ENCODE measurements around the gene PSTPIP1.

The PSTPIP1 gene

GRCh38 chr15:76979331-76979925 lies 15.5 kb upstream of the PSTPIP1 start:
- Histone ChIP-seq H3K27ac (ENCODE audit: low read depth, low read length) (no peak overlapping the region), H3K27me3 (ENCODE audit: insufficient read depth, low read length) (no peaks in the 10 kb centered on the region), H3K4me3 (ENCODE audit: low read depth, low read length) (no peak overlapping the region), H3K36me3 (ENCODE audit: insufficient read depth, low read length) (no peaks in the 10 kb centered on the region), H3K4me1 (ENCODE audit: control insufficient read depth, insufficient read depth, low read length, unreplicated experiment) (no peaks in the 10 kb centered on the region), H2AFZ (ENCODE audit: low read length, unreplicated experiment) (no peak overlapping the region), H3K79me2 (ENCODE audit: control insufficient read depth, insufficient read depth, low read length, unreplicated experiment) (no peaks in the 10 kb centered on the region)

GRCh38 chr15:76979996-76980520 lies 14.9 kb upstream of the PSTPIP1 start:
- Histone ChIP-seq H3K4me1 (ENCODE audit: control insufficient read depth, insufficient read depth, low read length, unreplicated experiment) (no peaks in the 10 kb centered on the region), H2AFZ (ENCODE audit: low read length, unreplicated experiment) (no peak overlapping the region), H3K27me3 (ENCODE audit: insufficient read depth, low read length) (no peaks in the 10 kb centered on the region), H3K4me3 (ENCODE audit: low read depth, low read length) (no peak overlapping the region), H3K27ac (ENCODE audit: low read depth, low read length) (no peak overlapping the region), H3K36me3 (ENCODE audit: insufficient read depth, low read length) (no peaks in the 10 kb centered on the region), H3K79me2 (ENCODE audit: control insufficient read depth, insufficient read depth, low read length, unreplicated experiment) (no peaks in the 10 kb centered on the region)

- H3K79me2 ChIP-seq (ENCODE audit: control insufficient read depth, insufficient read depth, low read length, unreplicated experiment), result no peaks in the 10 kb centered on the region
- no peak overlapping the region for H3K4me3 ChIP-seq (ENCODE audit: low read depth, low read length)
- H3K27me3 ChIP-seq (ENCODE audit: insufficient read depth, low read length), result no peaks in the 10 kb centered on the region
- H3K27ac ChIP-seq (ENCODE audit: low read depth, low read length), result no peak overlapping the region
- H3K36me3 ChIP-seq (ENCODE audit: insufficient read depth, low read length), result no peaks in the 10 kb centered on the region
- H2AFZ ChIP-seq (ENCODE audit: low read length, unreplicated experiment), result no peak overlapping the region
- H3K4me1 ChIP-seq (ENCODE audit: control insufficient read depth, insufficient read depth, low read length, unreplicated experiment), result no peaks in the 10 kb centered on the region
Observed at GRCh38 chr15:76982356-76982755, 12.6 kb upstream of the PSTPIP1 start.

- Histone ChIP-seq H3K4me3 (ENCODE audit: low read depth, low read length) (no peak overlapping the region), H3K36me3 (ENCODE audit: insufficient read depth, low read length) (no peaks in the 10 kb centered on the region), H3K27ac (ENCODE audit: low read depth, low read length) (no peak overlapping the region), H3K79me2 (ENCODE audit: control insufficient read depth, insufficient read depth, low read length, unreplicated experiment) (no peaks in the 10 kb centered on the region), H3K27me3 (ENCODE audit: insufficient read depth, low read length) (no peaks in the 10 kb centered on the region), H2AFZ (ENCODE audit: low read length, unreplicated experiment) (no peak overlapping the region), H3K4me1 (ENCODE audit: control insufficient read depth, insufficient read depth, low read length, unreplicated experiment) (no peaks in the 10 kb centered on the region)
Observed at GRCh38 chr15:76982756-76983155, 12.2 kb upstream of the PSTPIP1 start.

GRCh38 chr15:76983590-76984375 lies 11.1 kb upstream of the PSTPIP1 start:
- no peaks in the 10 kb centered on the region for H3K36me3 ChIP-seq (ENCODE audit: insufficient read depth, low read length)
- H3K79me2 ChIP-seq (ENCODE audit: control insufficient read depth, insufficient read depth, low read length, unreplicated experiment), result no peaks in the 10 kb centered on the region
- no peaks in the 10 kb centered on the region for H3K27me3 ChIP-seq (ENCODE audit: insufficient read depth, low read length)
- no peak overlapping the region for H2AFZ ChIP-seq (ENCODE audit: low read length, unreplicated experiment)
- H3K4me1 ChIP-seq (ENCODE audit: control insufficient read depth, insufficient read depth, low read length, unreplicated experiment), result no peaks in the 10 kb centered on the region
- no peak overlapping the region for H3K27ac ChIP-seq (ENCODE audit: low read depth, low read length)
- no peak overlapping the region for H3K4me3 ChIP-seq (ENCODE audit: low read depth, low read length)

- Histone ChIP-seq H3K36me3 (ENCODE audit: insufficient read depth, low read length) (no peaks in the 10 kb centered on the region), H3K79me2 (ENCODE audit: control insufficient read depth, insufficient read depth, low read length, unreplicated experiment) (no peaks in the 10 kb centered on the region), H3K4me3 (ENCODE audit: low read depth, low read length) (no peak overlapping the region), H3K27ac (ENCODE audit: low read depth, low read length) (no peak overlapping the region), H2AFZ (ENCODE audit: low read length, unreplicated experiment) (no peak overlapping the region), H3K4me1 (ENCODE audit: control insufficient read depth, insufficient read depth, low read length, unreplicated experiment) (no peaks in the 10 kb centered on the region), H3K27me3 (ENCODE audit: insufficient read depth, low read length) (no peaks in the 10 kb centered on the region)
Observed at GRCh38 chr15:76986743-76987142, 8.2 kb upstream of the PSTPIP1 start.

- H3K4me1 ChIP-seq (ENCODE audit: control insufficient read depth, insufficient read depth, low read length, unreplicated experiment), result no peaks in the 10 kb centered on the region
- no peaks in the 10 kb centered on the region for H3K27me3 ChIP-seq (ENCODE audit: insufficient read depth, low read length)
- no peak overlapping the region for H3K27ac ChIP-seq (ENCODE audit: low read depth, low read length)
- no peak overlapping the region for H3K4me3 ChIP-seq (ENCODE audit: low read depth, low read length)
- no peak overlapping the region for H2AFZ ChIP-seq (ENCODE audit: low read length, unreplicated experiment)
- no peaks in the 10 kb centered on the region for H3K79me2 ChIP-seq (ENCODE audit: control insufficient read depth, insufficient read depth, low read length, unreplicated experiment)
- H3K36me3 ChIP-seq (ENCODE audit: insufficient read depth, low read length), result no peaks in the 10 kb centered on the region
Observed at GRCh38 chr15:76987276-76987675, 7.7 kb upstream of the PSTPIP1 start.

GRCh38 chr15:76987896-76988860 lies 6.7 kb upstream of the PSTPIP1 start:
- Histone ChIP-seq H3K27ac (ENCODE audit: low read depth, low read length) (no peak overlapping the region), H3K79me2 (ENCODE audit: control insufficient read depth, insufficient read depth, low read length, unreplicated experiment) (no peaks in the 10 kb centered on the region), H2AFZ (ENCODE audit: low read length, unreplicated experiment) (no peak overlapping the region), H3K4me1 (ENCODE audit: control insufficient read depth, insufficient read depth, low read length, unreplicated experiment) (no peaks in the 10 kb centered on the region), H3K27me3 (ENCODE audit: insufficient read depth, low read length) (no peaks in the 10 kb centered on the region), H3K4me3 (ENCODE audit: low read depth, low read length) (no peak overlapping the region), H3K36me3 (ENCODE audit: insufficient read depth, low read length) (no peaks in the 10 kb centered on the region)

- H3K79me2 ChIP-seq (ENCODE audit: control insufficient read depth, insufficient read depth, low read length, unreplicated experiment), result no peaks in the 10 kb centered on the region
- H3K27me3 ChIP-seq (ENCODE audit: insufficient read depth, low read length), result no peaks in the 10 kb centered on the region
- H3K4me3 ChIP-seq (ENCODE audit: low read depth, low read length), result no peak overlapping the region
- no peak overlapping the region for H2AFZ ChIP-seq (ENCODE audit: low read length, unreplicated experiment)
- H3K4me1 ChIP-seq (ENCODE audit: control insufficient read depth, insufficient read depth, low read length, unreplicated experiment), result no peaks in the 10 kb centered on the region
- H3K27ac ChIP-seq (ENCODE audit: low read depth, low read length), result no peak overlapping the region
- no peaks in the 10 kb centered on the region for H3K36me3 ChIP-seq (ENCODE audit: insufficient read depth, low read length)
Observed at GRCh38 chr15:76988867-76989780, 5.8 kb upstream of the PSTPIP1 start.

- no peak overlapping the region for H3K27ac ChIP-seq (ENCODE audit: low read depth, low read length)
- H3K4me3 ChIP-seq (ENCODE audit: low read depth, low read length), result no peak overlapping the region
- no peak overlapping the region for H2AFZ ChIP-seq (ENCODE audit: low read length, unreplicated experiment)
- no peaks in the 10 kb centered on the region for H3K36me3 ChIP-seq (ENCODE audit: insufficient read depth, low read length)
- no peaks in the 10 kb centered on the region for H3K27me3 ChIP-seq (ENCODE audit: insufficient read depth, low read length)
- H3K4me1 ChIP-seq (ENCODE audit: control insufficient read depth, insufficient read depth, low read length, unreplicated experiment), result peaks cover 2% of the 10 kb centered on the region
- no peaks in the 10 kb centered on the region for H3K79me2 ChIP-seq (ENCODE audit: control insufficient read depth, insufficient read depth, low read length, unreplicated experiment)
Observed at GRCh38 chr15:76991048-76991447, 3.9 kb upstream of the PSTPIP1 start.

Measured in ACC112 (cell line).